Natural killer cell (primary cell): Measurements from ENCODE around the gene RGS6. TPM values are rescaled to one million over a fixed set of nuclear protein-coding genes. Genes with fewer than 3 reads are reported as not detected.

Experiments
- ATAC-seq, 3 donors: fragments of 150-1000 bp in 2 of 3; fragments of 200-7000 bp in 1 of 3; cut with Tn5 transposase; 1 replicate in 1 of 3; 2 replicates in 2 of 3; pipeline ENCODE4 v1.10.0; 2021; ENCODE audit warnings: mild to moderate bottlenecking in 2 of 3, moderate library complexity in 2 of 3
- DNase-seq, 2 donors: peaks; one replicate each; pipeline versions ENCODE4 v3.0.0 to v3.0.0-alpha.2; 2013 to 2021; ENCODE audit warnings: mixed read lengths in 1 of 2
- H3K27ac ChIP-seq: one replicate; pipeline ENCODE4 v1.5.1; 2013; ENCODE audit warnings: mild to moderate bottlenecking, low read length
- H3K27me3 ChIP-seq: one replicate; pipeline ENCODE4 v1.6.1; 2013; ENCODE audit warnings: low read length; ENCODE audit not compliant: control insufficient read depth, insufficient read depth
- H3K36me3 ChIP-seq: one replicate; pipeline ENCODE4 v1.6.1; 2013; ENCODE audit warnings: low read length; ENCODE audit not compliant: control insufficient read depth, insufficient read depth
- H3K4me1 ChIP-seq: one replicate; pipeline ENCODE4 v1.6.1; 2013; ENCODE audit warnings: low read length; ENCODE audit not compliant: control insufficient read depth, insufficient read depth
- H3K4me3 ChIP-seq: one replicate; pipeline ENCODE4 v1.5.1; 2013; ENCODE audit warnings: low read length
- H3K9me3 ChIP-seq: one replicate; pipeline ENCODE4 v1.6.1; 2013; ENCODE audit warnings: low read length; ENCODE audit not compliant: control insufficient read depth, insufficient read depth
- H3K27ac Mint-ChIP-seq, 2 donors: one replicate each; pipeline ENCODE4 v1.8.0; 2022; ENCODE audit warnings: mild to moderate bottlenecking in 2 of 2, mixed read lengths in 2 of 2, moderate library complexity in 1 of 2
- H3K27me3 Mint-ChIP-seq, 2 donors: one replicate each; pipeline ENCODE4 v1.8.0; 2022; ENCODE audit warnings: low read depth in 2 of 2, mixed read lengths in 2 of 2
- H3K36me3 Mint-ChIP-seq: one replicate; pipeline ENCODE4 v1.8.0; 2022; ENCODE audit warnings: mixed read lengths
- H3K4me1 Mint-ChIP-seq, 2 donors: one replicate each; pipeline ENCODE4 v1.8.0; 2022; ENCODE audit warnings: mixed read lengths in 2 of 2
- H3K4me3 Mint-ChIP-seq: one replicate; pipeline ENCODE4 v1.8.0; 2022; ENCODE audit warnings: mild to moderate bottlenecking, moderate library complexity, mixed read lengths
- H3K9me3 Mint-ChIP-seq, 2 donors: one replicate each; pipeline ENCODE4 v1.8.0; 2022; ENCODE audit warnings: mixed read lengths in 2 of 2
- WGBS: methylation state at CpG from one replicate; pipeline ENCODE4 v1.1.7; 2013; ENCODE audit warnings: missing lambda C conversion rate; ENCODE audit not compliant: insufficient coverage; 5-methylcytosine and 5-hydroxymethylcytosine counted together
- intact Hi-C: fragments of 100-400 bp; cut with micrococcal nuclease; formaldehyde crosslinking; loops from one replicate; pipeline ENCODE4 v1.14.2; 2022
- total RNA-seq, 4 donors: library from RNA; stranded (reverse); fragments of 120-200 nt in 1 of 4; gene quantifications; one replicate each; pipeline versions ENCODE4 v1.2.3 to v1.2.4, GENCODE V29; 2013 to 2022
- TF ChIP-seq, protein P1 (sequence below): fragments of 200-600 bp; IDR thresholded peaks from one replicate; pipeline ENCODE4 v1.8.0; 2022; ENCODE audit warnings: antibody characterized with exemption

Gene RGS6
- total RNA-seq, 3 donors from 2014 or later (not counting 1 experiment from before 2014, with no cell fraction given) = 0.75 to 1.4 TPM; not detected in 1

DNA sequence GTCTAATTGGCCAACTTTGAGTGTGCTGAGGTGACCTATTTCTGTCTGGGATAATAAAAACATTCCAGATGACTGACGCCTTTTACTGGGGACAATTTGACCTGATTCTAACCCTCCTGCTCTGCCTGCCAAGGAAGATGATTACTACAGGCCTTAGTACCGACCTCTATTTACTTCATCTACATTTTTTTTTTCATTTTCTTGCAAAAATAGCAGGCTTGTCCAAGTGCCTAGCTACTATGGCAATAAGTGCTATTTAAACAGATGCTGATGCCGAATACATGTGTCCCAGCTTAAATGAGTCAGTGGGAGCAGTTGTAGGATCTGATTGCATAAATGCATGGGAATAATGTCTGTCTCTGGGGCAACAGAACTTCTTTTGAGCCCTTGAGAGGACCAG lies 254.3 kb downstream of the RGS6 start:
- no peak overlapping the region for H3K4me3 Mint-ChIP-seq
- Histone ChIP-seq H3K36me3 (no peaks in the 10 kb centered on the region), H3K27ac (no peak overlapping the region), H3K27me3 (no peaks in the 10 kb centered on the region), H3K4me1 (no peaks in the 10 kb centered on the region), H3K4me3 (no peak overlapping the region), H3K9me3 (no peaks in the 10 kb centered on the region)
- no peak for ATAC-seq
- H3K9me3 Mint-ChIP-seq = no peaks in the 10 kb centered on the region
- peaks cover 0 to 3% of the 10 kb centered on the region in 2 donors for H3K27me3 Mint-ChIP-seq
- no peaks in the 10 kb centered on the region for H3K36me3 Mint-ChIP-seq
- H3K27ac Mint-ChIP-seq = no peak overlapping the region
- intact Hi-C loops = no loop called here
- DNase-seq = no peak
- WGBS = 78% methylated on average over 3 of the region's 3 CpGs
- H3K4me1 Mint-ChIP-seq = no peaks in the 10 kb centered on the region
- TF ChIP-seq, protein P1, sequence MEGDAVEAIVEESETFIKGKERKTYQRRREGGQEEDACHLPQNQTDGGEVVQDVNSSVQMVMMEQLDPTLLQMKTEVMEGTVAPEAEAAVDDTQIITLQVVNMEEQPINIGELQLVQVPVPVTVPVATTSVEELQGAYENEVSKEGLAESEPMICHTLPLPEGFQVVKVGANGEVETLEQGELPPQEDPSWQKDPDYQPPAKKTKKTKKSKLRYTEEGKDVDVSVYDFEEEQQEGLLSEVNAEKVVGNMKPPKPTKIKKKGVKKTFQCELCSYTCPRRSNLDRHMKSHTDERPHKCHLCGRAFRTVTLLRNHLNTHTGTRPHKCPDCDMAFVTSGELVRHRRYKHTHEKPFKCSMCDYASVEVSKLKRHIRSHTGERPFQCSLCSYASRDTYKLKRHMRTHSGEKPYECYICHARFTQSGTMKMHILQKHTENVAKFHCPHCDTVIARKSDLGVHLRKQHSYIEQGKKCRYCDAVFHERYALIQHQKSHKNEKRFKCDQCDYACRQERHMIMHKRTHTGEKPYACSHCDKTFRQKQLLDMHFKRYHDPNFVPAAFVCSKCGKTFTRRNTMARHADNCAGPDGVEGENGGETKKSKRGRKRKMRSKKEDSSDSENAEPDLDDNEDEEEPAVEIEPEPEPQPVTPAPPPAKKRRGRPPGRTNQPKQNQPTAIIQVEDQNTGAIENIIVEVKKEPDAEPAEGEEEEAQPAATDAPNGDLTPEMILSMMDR = no peak

DNA sequence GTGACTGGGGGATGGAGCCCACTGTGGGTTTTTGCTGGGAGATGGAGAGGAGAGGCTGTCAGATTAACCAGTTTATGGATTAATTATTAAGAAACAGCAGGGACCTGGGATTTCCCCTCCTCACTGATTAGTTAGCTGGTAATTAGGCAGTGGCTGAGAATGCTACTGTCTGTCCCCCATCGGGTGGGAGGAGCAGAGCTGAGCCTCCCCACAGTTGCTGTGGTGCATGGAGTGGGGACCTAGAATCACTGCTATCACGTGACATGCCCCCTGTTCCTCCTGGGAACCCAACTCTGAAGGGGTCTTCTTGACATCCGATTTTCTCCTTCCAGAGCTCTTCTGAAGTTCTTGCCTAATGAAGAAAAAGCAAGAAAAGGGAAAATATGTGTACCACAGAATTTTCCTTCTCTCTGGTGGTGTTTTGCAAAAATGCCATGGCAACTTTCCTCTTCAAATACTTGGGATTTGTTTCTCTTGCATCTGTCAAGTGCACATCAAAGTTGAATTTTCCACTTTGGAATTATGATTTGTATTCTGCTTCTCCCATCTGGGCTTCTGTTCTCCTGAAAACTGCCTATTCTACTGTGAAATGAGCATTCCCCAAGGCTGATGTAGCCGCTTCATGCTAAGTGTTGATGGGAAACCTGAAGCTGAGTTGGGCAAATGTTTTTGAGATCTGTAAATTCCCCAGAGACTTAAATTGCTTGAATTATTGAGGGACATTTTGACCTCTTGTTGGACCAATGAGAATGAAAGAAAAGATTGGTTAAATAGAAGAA lies 264.2 kb downstream of the RGS6 start:
- ATAC-seq = no peak
- no peak for DNase-seq
- Histone ChIP-seq H3K27me3 (peaks cover 2% of the 10 kb centered on the region), H3K36me3 (no peaks in the 10 kb centered on the region), H3K9me3 (no peaks in the 10 kb centered on the region), H3K4me3 (no peak overlapping the region), H3K4me1 (no peaks in the 10 kb centered on the region), H3K27ac (no peak overlapping the region)
- TF ChIP-seq, protein P1 = no peak
- Mint-ChIP-seq H3K27me3 (peaks cover 7 to 35% of the 10 kb centered on the region in 2 donors), H3K9me3 (no peaks in the 10 kb centered on the region), H3K27ac (no peak overlapping the region), H3K4me1 (no peaks in the 10 kb centered on the region), H3K4me3 (no peak overlapping the region), H3K36me3 (no peaks in the 10 kb centered on the region)
- intact Hi-C loops = no loop called here
- WGBS = 88% methylated on average over 4 of the region's 4 CpGs

DNA sequence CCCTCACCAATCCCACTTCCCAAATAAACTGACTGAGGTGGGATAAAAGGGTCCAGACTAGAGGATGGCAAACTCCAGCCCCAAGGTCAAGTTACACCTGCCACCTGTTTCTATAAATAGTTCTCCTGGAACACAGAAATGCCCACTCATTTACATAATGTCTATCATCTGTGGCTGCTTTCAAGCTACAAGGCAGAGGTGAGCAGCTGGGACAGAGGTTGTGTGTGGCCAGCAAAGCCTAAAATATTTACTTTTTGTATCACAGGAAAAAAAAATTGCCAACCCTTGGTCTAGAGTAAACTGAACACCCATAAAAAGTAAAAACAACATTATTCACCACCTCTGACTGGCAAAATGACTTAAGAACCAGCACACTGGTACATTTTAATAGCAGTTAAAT lies 269.4 kb downstream of the RGS6 start:
- Mint-ChIP-seq H3K4me3 (no peak overlapping the region), H3K9me3 (no peaks in the 10 kb centered on the region), H3K36me3 (no peaks in the 10 kb centered on the region), H3K4me1 (no peaks in the 10 kb centered on the region), H3K27ac (no peak overlapping the region), H3K27me3 (peaks cover 0 to 24% of the 10 kb centered on the region in 2 donors)
- H3K4me1 ChIP-seq = no peaks in the 10 kb centered on the region
- H3K9me3 ChIP-seq = no peaks in the 10 kb centered on the region
- H3K27ac ChIP-seq = no peak overlapping the region
- peaks cover 2% of the 10 kb centered on the region for H3K27me3 ChIP-seq
- intact Hi-C loops = no loop called here
- ATAC-seq (no peak), DNase-seq (no peak)
- H3K4me3 ChIP-seq = no peak overlapping the region
- H3K36me3 ChIP-seq = no peaks in the 10 kb centered on the region
- TF ChIP-seq, protein P1 = no peak

DNA sequence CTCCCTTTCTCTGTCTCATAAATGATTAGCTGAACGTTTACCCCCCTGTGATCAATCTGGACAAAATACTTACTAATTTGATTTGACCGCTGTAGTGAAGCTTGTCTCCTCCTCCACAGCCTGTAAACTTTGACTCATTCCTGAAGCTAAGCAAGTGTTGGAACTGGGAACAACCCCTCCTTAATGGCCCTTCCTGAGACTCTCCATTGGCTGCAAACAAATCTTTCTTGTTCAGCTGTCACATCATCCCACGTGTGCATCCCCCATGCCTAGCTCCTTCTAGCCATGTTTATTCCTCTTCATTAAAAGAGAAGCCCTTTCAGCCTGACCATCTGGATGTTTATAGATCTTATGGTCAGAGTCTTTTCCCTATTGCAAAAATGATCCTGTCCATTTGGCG lies 281.2 kb downstream of the RGS6 start:
- Mint-ChIP-seq H3K27me3 (peaks cover 2 to 29% of the 10 kb centered on the region in 2 donors), H3K36me3 (no peaks in the 10 kb centered on the region), H3K27ac (no peak overlapping the region), H3K9me3 (no peaks in the 10 kb centered on the region), H3K4me3 (no peak overlapping the region), H3K4me1 (no peaks in the 10 kb centered on the region)
- TF ChIP-seq, protein P1 = no peak
- ATAC-seq (no peak), DNase-seq (no peak)
- Histone ChIP-seq H3K36me3 (no peaks in the 10 kb centered on the region), H3K27me3 (no peaks in the 10 kb centered on the region), H3K4me3 (no peak overlapping the region), H3K27ac (no peak overlapping the region), H3K4me1 (no peaks in the 10 kb centered on the region), H3K9me3 (no peaks in the 10 kb centered on the region)
- intact Hi-C loops = no loop called here
- WGBS = 81% methylated on average over 3 of the region's 4 CpGs
